Measurements from ENCODE around the gene TTLL5. TPM values are rescaled to one million over a fixed set of nuclear protein-coding genes. Genes with fewer than 3 reads are reported as not detected.

TTLL5 gene
- polyA plus RNA-seq, 1 of the 3 experiments (the other 2 are of a cell fraction): 9.6 TPM

- H4K20me1 ChIP-seq (ENCODE audit: insufficient read depth): no peaks in the 10 kb centered on the region
- 0 out of 4 replicates have a peak overlapping the region, but pooled peaks of 1 of the 2 experiments have one; percentile 17 for H3K4me3 ChIP-seq (ENCODE audit: low read depth in 2 of 2, low read length in 1 of 2)
- H3K9me2 ChIP-seq: no peaks in the 10 kb centered on the region
- peak overlapping the region; percentile 40; the same call in 1 of the 2 replicates for H3K9ac ChIP-seq
- ChIA-PET POLR2A (no interaction called here), CTCF (interaction anchor here (1.9 to 2.1 kb wide), 2 partner anchors 12 to 262 kb away, joined by 6 to 14 read pairs; no protein-coding TSS in a partner anchor)
- H3K27me3 ChIP-seq (ENCODE audit: insufficient read depth): no peaks in the 10 kb centered on the region
- peaks cover 0 to 14% of the 10 kb centered on the region in 2 experiments; a peak in 2 of 4 replicates for H3K4me1 ChIP-seq (ENCODE audit: control insufficient read depth in 1 of 2, insufficient read depth in 2 of 2, low read depth in 1 of 2, low read length in 1 of 2)
- peak overlapping the region; percentile 65 for H2AFZ ChIP-seq (ENCODE audit: low read depth)
- no peaks in the 10 kb centered on the region for H3K79me2 ChIP-seq (ENCODE audit: insufficient read depth)
- H3K36me3 ChIP-seq (replicated peaks in 1 of 2; ENCODE audit: control insufficient read depth in 1 of 2, insufficient read depth in 2 of 2, low read length in 1 of 2): peaks cover 9 to 26% of the 10 kb centered on the region in 2 experiments
- DNase-seq: no peak
- TF ChIP-seq NFIC (IDR thresholded peaks at IDR 0.05; ENCODE audit: borderline replicate concordance) (peak; percentile 77), TCF12 (IDR thresholded peaks at IDR 0.05) (peak; percentile 63), PBX3 (IDR thresholded peaks at IDR 0.05) (peak; percentile 32; the same call in 1 of the 2 replicates), RXRA (IDR thresholded peaks at IDR 0.05; ENCODE audit: borderline replicate concordance, low read depth) (no peak), MXI1 (IDR thresholded peaks at IDR 0.05; ENCODE audit: low read depth, low read length) (no peak)
- TF ChIP-seq, protein P1, sequence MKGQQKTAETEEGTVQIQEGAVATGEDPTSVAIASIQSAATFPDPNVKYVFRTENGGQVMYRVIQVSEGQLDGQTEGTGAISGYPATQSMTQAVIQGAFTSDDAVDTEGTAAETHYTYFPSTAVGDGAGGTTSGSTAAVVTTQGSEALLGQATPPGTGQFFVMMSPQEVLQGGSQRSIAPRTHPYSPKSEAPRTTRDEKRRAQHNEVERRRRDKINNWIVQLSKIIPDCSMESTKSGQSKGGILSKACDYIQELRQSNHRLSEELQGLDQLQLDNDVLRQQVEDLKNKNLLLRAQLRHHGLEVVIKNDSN (IDR thresholded peaks at IDR 0.05; ENCODE audit: borderline replicate concordance, low read depth): no peak
- TF ChIP-seq, protein P2, sequence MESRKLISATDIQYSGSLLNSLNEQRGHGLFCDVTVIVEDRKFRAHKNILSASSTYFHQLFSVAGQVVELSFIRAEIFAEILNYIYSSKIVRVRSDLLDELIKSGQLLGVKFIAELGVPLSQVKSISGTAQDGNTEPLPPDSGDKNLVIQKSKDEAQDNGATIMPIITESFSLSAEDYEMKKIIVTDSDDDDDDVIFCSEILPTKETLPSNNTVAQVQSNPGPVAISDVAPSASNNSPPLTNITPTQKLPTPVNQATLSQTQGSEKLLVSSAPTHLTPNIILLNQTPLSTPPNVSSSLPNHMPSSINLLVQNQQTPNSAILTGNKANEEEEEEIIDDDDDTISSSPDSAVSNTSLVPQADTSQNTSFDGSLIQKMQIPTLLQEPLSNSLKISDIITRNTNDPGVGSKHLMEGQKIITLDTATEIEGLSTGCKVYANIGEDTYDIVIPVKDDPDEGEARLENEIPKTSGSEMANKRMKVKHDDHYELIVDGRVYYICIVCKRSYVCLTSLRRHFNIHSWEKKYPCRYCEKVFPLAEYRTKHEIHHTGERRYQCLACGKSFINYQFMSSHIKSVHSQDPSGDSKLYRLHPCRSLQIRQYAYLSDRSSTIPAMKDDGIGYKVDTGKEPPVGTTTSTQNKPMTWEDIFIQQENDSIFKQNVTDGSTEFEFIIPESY (IDR thresholded peaks at IDR 0.05; ENCODE audit: borderline replicate concordance, low read depth): no peak
- TF ChIP-seq, protein P3, sequence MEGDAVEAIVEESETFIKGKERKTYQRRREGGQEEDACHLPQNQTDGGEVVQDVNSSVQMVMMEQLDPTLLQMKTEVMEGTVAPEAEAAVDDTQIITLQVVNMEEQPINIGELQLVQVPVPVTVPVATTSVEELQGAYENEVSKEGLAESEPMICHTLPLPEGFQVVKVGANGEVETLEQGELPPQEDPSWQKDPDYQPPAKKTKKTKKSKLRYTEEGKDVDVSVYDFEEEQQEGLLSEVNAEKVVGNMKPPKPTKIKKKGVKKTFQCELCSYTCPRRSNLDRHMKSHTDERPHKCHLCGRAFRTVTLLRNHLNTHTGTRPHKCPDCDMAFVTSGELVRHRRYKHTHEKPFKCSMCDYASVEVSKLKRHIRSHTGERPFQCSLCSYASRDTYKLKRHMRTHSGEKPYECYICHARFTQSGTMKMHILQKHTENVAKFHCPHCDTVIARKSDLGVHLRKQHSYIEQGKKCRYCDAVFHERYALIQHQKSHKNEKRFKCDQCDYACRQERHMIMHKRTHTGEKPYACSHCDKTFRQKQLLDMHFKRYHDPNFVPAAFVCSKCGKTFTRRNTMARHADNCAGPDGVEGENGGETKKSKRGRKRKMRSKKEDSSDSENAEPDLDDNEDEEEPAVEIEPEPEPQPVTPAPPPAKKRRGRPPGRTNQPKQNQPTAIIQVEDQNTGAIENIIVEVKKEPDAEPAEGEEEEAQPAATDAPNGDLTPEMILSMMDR (IDR thresholded peaks at IDR 0.05): no peak
- peaks cover 6% of the 10 kb centered on the region for H3F3A ChIP-seq (replicated peaks; ENCODE audit: insufficient read depth)
- H3K9me3 ChIP-seq: no peaks in the 10 kb centered on the region
- WGBS (ENCODE audit: low lambda C conversion rate): 16% methylated on average over 4 of the region's 4 CpGs
- peak overlapping the region; percentile 61; the same call in 1 of the 2 replicates for H3K4me2 ChIP-seq
- H3K27ac ChIP-seq (ENCODE audit: low read depth in 2 of 2, low read length in 1 of 2): peak overlapping the region; percentile 81; a peak in 3 of 4 replicates
Measured at GRCh38 chr14:75720842-75721498, 59.9 kb downstream of the TTLL5 start.

DNA sequence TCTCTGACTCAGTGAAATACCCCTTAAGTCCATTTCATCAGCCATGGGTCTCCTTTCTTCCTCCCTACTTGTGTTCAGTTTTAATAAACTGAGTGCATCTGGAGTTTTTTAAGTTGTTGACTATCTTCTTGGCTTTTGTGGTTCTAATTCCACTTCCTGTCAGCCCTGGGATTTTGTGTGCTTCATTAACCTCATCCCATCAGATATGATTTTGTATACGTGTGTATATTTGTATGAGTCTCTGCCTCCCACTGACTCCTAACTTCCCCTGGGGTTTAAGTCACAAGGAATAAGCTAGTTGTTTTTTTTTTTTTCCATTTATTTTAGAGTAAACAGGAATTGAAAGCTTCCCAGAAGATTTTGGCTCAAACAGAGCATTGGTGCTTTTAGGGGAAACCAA, 62.7 kb downstream of the TTLL5 start:
- Histone ChIP-seq H3K4me1 (ENCODE audit: control insufficient read depth in 1 of 2, insufficient read depth in 2 of 2, low read depth in 1 of 2, low read length in 1 of 2) (peaks cover 0 to 14% of the 10 kb centered on the region in 2 experiments; a peak in 2 of 4 replicates), H2AFZ (ENCODE audit: low read depth) (no peak overlapping the region), H4K20me1 (ENCODE audit: insufficient read depth) (no peaks in the 10 kb centered on the region), H3K36me3 (replicated peaks in 1 of 2; ENCODE audit: control insufficient read depth in 1 of 2, insufficient read depth in 2 of 2, low read length in 1 of 2) (peaks cover 21 to 27% of the 10 kb centered on the region in 2 experiments), H3K79me2 (ENCODE audit: insufficient read depth) (no peaks in the 10 kb centered on the region), H3F3A (replicated peaks; ENCODE audit: insufficient read depth) (peaks cover 6% of the 10 kb centered on the region), H3K27ac (ENCODE audit: low read depth in 2 of 2, low read length in 1 of 2) (no peak overlapping the region), H3K27me3 (ENCODE audit: insufficient read depth) (no peaks in the 10 kb centered on the region), H3K4me2 (no peak overlapping the region), H3K9me2 (no peaks in the 10 kb centered on the region), H3K4me3 (ENCODE audit: low read depth in 2 of 2, low read length in 1 of 2) (no peak overlapping the region), H3K9me3 (no peaks in the 10 kb centered on the region; the same call in 1 of the 2 replicates), H3K9ac (no peak overlapping the region)
- WGBS (ENCODE audit: low lambda C conversion rate): 69% methylated on average over 1 of the region's 1 CpG
- ChIA-PET POLR2A (no interaction called here), CTCF (interaction anchor here (1.4 to 2.3 kb wide), 3 partner anchors 13 to 259 kb away, joined by 4 to 10 read pairs (median 5); no protein-coding TSS in a partner anchor)
- no peak for DNase-seq
- TF ChIP-seq EP300 (IDR thresholded peaks at IDR 0.05; ENCODE audit: borderline replicate concordance in 1 of 2, low read depth in 1 of 2, low read length in 1 of 2) (no peak), ELF1 (IDR thresholded peaks at IDR 0.05) (no peak), TCF12 (IDR thresholded peaks at IDR 0.05) (no peak), JUND (IDR thresholded peaks at IDR 0.05) (no peak), RAD21 (IDR thresholded peaks at IDR 0.05; ENCODE audit: low read length) (no peak), FOSL2 (IDR thresholded peaks at IDR 0.05; ENCODE audit: borderline replicate concordance, low read depth) (no peak), NRF1 (IDR thresholded peaks at IDR 0.05; ENCODE audit: low read depth, low read length) (no peak), TEAD4 (IDR thresholded peaks at IDR 0.05; ENCODE audit: borderline replicate concordance, insufficient read depth) (no peak)
- TF ChIP-seq, protein P2 (IDR thresholded peaks at IDR 0.05; ENCODE audit: borderline replicate concordance, low read depth): no peak
- TF ChIP-seq, protein P3 (IDR thresholded peaks at IDR 0.05): no peak

Measured in SK-N-SH (cell line).